Activated B cell treated with CpG ODN at 0.5 μM for 24 hours (primary cell): ENCODE results near the gene TIAM1. TPM values are rescaled to one million over a fixed set of nuclear protein-coding genes. Genes with fewer than 3 reads are reported as not detected.

ENCODE experiments used
- ATAC-seq: fragments of 200-7000 bp; cut with Tn5 transposase; one replicate; pipeline ENCODE4 v1.10.0; 2021; ENCODE audit warnings: low read depth, mild to moderate bottlenecking, moderate library complexity
- CTCF ChIA-PET: fragments of 350-600 bp; sonication (Branson Sonifier 250); formaldehyde crosslinking; loops from one replicate; lab custom pipeline; 2021; ENCODE audit warnings: antibody characterized with exemption; lab: Charles Lee
- POLR2A ChIA-PET: fragments of 350-600 bp; sonication (Branson Sonifier 250); formaldehyde crosslinking; loops from one replicate; lab custom pipeline; 2021; ENCODE audit warnings: antibody characterized with exemption; lab: Charles Lee
- DNase-seq: peaks from one replicate; pipeline ENCODE4 v3.0.0; 2022
- H3K27ac Mint-ChIP-seq: one replicate; pipeline ENCODE4 v1.8.0; 2020; ENCODE audit warnings: mixed read lengths
- H3K27me3 Mint-ChIP-seq: one replicate; pipeline ENCODE4 v1.8.0; 2021; ENCODE audit warnings: mixed read lengths
- H3K36me3 Mint-ChIP-seq: one replicate; pipeline ENCODE4 v1.8.0; 2021; ENCODE audit warnings: low read depth, mixed read lengths
- H3K4me1 Mint-ChIP-seq: one replicate; pipeline ENCODE4 v1.8.0; 2021; ENCODE audit warnings: mixed read lengths
- H3K4me3 Mint-ChIP-seq: one replicate; pipeline ENCODE4 v1.8.0; 2020; ENCODE audit warnings: mild to moderate bottlenecking, mixed read lengths
- H3K9me3 Mint-ChIP-seq: one replicate; pipeline ENCODE4 v1.8.0; 2020; ENCODE audit warnings: mixed read lengths
- CTCF ChIP-seq: fragments of 200-600 bp; IDR thresholded peaks from one replicate; pipeline ENCODE4 v1.8.0; 2022; ENCODE audit warnings: antibody characterized with exemption, mild to moderate bottlenecking
- intact Hi-C: fragments of 100-400 bp; cut with micrococcal nuclease; formaldehyde crosslinking; loops from one replicate; pipeline ENCODE4 v1.15.1; 2024
- total RNA-seq: library from RNA; stranded (reverse); gene quantifications from 2 replicates; pipeline ENCODE4 v1.2.3, GENCODE V29; 2022

Gene TIAM1
- total RNA-seq, 1 donor from 2014 or later, result 0.84 TPM

- Mint-ChIP-seq H3K4me1 (peaks cover 2% of the 10 kb centered on the region), H3K27ac (no peak overlapping the region), H3K4me3 (no peak overlapping the region), H3K9me3 (no peaks in the 10 kb centered on the region), H3K27me3 (peaks cover 7% of the 10 kb centered on the region), H3K36me3 (no peaks in the 10 kb centered on the region)
- ATAC-seq (no peak), DNase-seq (no peak)
- ChIA-PET CTCF (no interaction called here), POLR2A (no interaction called here)
- TF ChIP-seq CTCF, result no peak
- intact Hi-C loops, result no loop called here
These were observed 5.1 kb upstream of the TIAM1 start for GRCh38 chr21:31349208-31349607.

GRCh38 chr21:31348188-31348587, 4.1 kb upstream of the TIAM1 start:
- Mint-ChIP-seq H3K4me3 (no peak overlapping the region), H3K9me3 (no peaks in the 10 kb centered on the region), H3K36me3 (no peaks in the 10 kb centered on the region), H3K27ac (no peak overlapping the region), H3K4me1 (peaks cover 12% of the 10 kb centered on the region), H3K27me3 (peaks cover 17% of the 10 kb centered on the region)
- DNase-seq, result no peak
- intact Hi-C loops, result no loop called here
- POLR2A ChIA-PET, result no interaction called here
- no peak for ATAC-seq
- CTCF ChIA-PET, result no interaction called here
- no peak for TF ChIP-seq CTCF

DNA sequence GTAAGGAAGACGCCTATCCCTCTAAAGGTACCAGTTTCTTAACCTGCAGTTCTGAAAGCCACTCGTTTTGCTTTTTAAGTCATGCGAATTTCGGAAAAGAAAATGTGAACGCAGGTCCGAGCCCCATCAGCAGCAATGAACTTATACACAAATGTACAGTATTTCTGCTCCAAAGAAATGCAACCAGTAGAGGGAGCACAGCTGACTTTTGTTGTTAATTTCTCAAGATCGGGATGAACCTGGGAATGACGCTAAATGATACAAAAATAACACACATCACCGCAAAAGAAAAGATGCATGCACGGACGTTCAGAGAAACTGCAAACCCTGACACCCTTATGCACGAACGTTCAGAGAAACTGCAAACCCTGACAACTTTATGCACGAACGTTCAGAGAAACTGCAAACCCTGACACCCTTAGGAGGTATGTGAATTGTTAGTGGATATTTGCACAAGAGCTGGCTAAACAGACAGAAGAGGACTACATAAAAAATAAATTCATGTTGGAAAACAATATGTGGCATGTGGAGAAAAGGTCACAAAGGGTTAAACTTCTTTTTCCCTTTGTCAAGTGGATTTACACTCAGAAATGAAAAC, 3.5 kb upstream of the TIAM1 start:
- peaks cover 12% of the 10 kb centered on the region for H3K4me1 Mint-ChIP-seq
- intact Hi-C loops, result no loop called here
- no peak for ATAC-seq

DNA sequence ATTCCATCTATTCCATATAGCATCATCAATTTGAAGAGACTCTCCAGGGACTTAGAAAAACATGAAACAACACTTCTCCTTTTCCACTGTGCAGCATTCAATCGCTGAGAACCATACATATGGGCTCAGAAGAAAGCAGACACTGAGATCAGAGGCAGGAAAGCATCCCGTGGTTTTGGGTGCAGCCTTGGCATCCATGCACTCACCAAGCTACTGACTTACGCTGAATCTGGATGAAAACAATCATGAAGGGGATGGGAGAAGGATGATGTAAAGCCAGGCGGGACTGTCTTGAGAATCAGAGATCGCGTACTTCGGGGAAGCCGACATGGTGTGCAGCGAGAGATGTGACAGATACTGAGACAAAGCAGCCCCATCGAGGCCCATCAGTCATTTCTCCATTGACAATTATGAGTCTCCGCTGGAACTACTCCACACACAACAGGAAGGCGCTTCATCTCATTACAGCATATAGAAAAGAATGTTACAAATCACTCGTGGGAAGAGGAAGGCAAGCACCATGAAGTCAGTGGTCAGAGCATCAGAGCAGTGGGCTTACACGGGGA, 2.3 kb upstream of the TIAM1 start:
- intact Hi-C loops, result no loop called here
- Mint-ChIP-seq H3K4me3 (no peak overlapping the region), H3K4me1 (peaks cover 12% of the 10 kb centered on the region), H3K9me3 (no peaks in the 10 kb centered on the region), H3K36me3 (no peaks in the 10 kb centered on the region), H3K27me3 (peaks cover 26% of the 10 kb centered on the region), H3K27ac (no peak overlapping the region)
- CTCF ChIA-PET, result no interaction called here
- DNase-seq (no peak), ATAC-seq (no peak)
- POLR2A ChIA-PET, result no interaction called here
- no peak for TF ChIP-seq CTCF

More for the DNA sequence above, 3.5 kb upstream of the TIAM1 start:
- POLR2A ChIA-PET, result no interaction called here
- Mint-ChIP-seq H3K9me3 (no peaks in the 10 kb centered on the region), H3K4me3 (no peak overlapping the region), H3K36me3 (no peaks in the 10 kb centered on the region), H3K27ac (no peak overlapping the region), H3K27me3 (peaks cover 22% of the 10 kb centered on the region)
- TF ChIP-seq CTCF, result no peak
- no peak for DNase-seq
- CTCF ChIA-PET, result no interaction called here

- POLR2A ChIA-PET, result no interaction called here
- CTCF ChIA-PET, result no interaction called here
- H3K4me3 Mint-ChIP-seq, result no peak overlapping the region
- peaks cover 31% of the 10 kb centered on the region for H3K27me3 Mint-ChIP-seq
- H3K9me3 Mint-ChIP-seq, result no peaks in the 10 kb centered on the region
- no peak overlapping the region for H3K27ac Mint-ChIP-seq
- TF ChIP-seq CTCF, result no peak
- DNase-seq (no peak), ATAC-seq (no peak)
- peaks cover 12% of the 10 kb centered on the region for H3K4me1 Mint-ChIP-seq
- intact Hi-C loops, result no loop called here
- no peaks in the 10 kb centered on the region for H3K36me3 Mint-ChIP-seq
These were observed 1.1 kb upstream of the TIAM1 start for GRCh38 chr21:31345136-31345535.
